IPS-20b (cell line): ENCODE measurements around the gene CHIC2.
"Not testable (repeated sequence)": the region's sequence is repeated elsewhere in the genome, so short reads cannot be mapped to it uniquely, and the experiment has no call there.

Source experiments
- H3K27ac ChIP-seq: one replicate; pipeline ENCODE4 v1.5.1; 2013; ENCODE audit warnings: low read length
- H3K27me3 ChIP-seq: 2 replicates; pipeline ENCODE4 v1.6.1; 2013; ENCODE audit warnings: mild to moderate bottlenecking, low read length, inconsistent platforms; ENCODE audit not compliant: insufficient read depth
- H3K36me3 ChIP-seq: 2 replicates; pipeline ENCODE4 v1.6.1; 2013; ENCODE audit warnings: low read depth, mild to moderate bottlenecking, inconsistent platforms, low read length, moderate library complexity; ENCODE audit not compliant: insufficient read depth
- H3K4me1 ChIP-seq: 2 replicates; pipeline ENCODE4 v1.6.1; 2013; ENCODE audit warnings: mild to moderate bottlenecking, control low read depth, inconsistent platforms, low read length, moderate library complexity; ENCODE audit not compliant: insufficient read depth
- H3K4me3 ChIP-seq: 2 replicates; pipeline ENCODE4 v1.5.1; 2013; ENCODE audit warnings: mild to moderate bottlenecking, low read length, inconsistent platforms
- H3K9ac ChIP-seq: 2 replicates; pipeline ENCODE4 v1.6.1; 2013; ENCODE audit warnings: low read depth, mild to moderate bottlenecking, inconsistent platforms, low read length, moderate library complexity
- H3K9me3 ChIP-seq: 2 replicates; pipeline ENCODE4 v1.6.1; 2013; ENCODE audit warnings: mild to moderate bottlenecking, low read depth, low read length, inconsistent platforms; ENCODE audit not compliant: insufficient read depth

Gene CHIC2

GRCh38 chr4:54064317-54065111 is at the start of gene CHIC2:
Gene CHIC2, minus strand, starts transcription at chr4:54064605. Its CDS starts 305 bp downstream, at chr4:54064300.
- Histone ChIP-seq H3K9me3 (no peaks in the 10 kb centered on the region), H3K27me3 (peaks cover 10% of the 10 kb centered on the region; the same call in 1 of the 2 replicates), H3K4me3 (peak within 1 kb of the TSS; percentile 93), H3K4me1 (peaks cover 22% of the 10 kb centered on the region; the same call in 1 of the 2 replicates), H3K36me3 (no peaks in the 10 kb centered on the region), H3K9ac (peak within 1 kb of the TSS; percentile 87), H3K27ac (peak within 1 kb of the TSS; percentile 22)

DNA sequence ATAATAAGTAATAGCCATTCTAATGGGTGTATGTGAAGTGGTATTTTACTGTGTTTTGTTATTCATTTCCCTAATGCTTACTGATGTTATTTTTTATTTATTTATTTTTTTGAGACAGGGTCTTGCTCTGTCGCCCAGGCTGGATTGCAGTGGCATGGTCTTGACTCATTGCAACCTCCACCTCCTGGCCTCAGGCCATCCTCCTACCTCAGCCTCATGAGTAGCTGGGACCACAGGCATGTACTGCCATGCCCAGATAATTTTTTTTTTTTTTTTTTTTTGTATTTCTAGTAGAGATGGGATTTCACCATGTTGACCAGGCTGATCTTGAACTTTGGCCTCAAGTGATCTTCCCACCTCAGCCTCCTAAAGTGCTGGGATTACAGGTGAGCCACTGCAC is 48.8 kb upstream of the CHIC2 start:
- H3K27me3 ChIP-seq, result peaks cover 49% of the 10 kb centered on the region
- H3K9ac ChIP-seq, H3K4me3 ChIP-seq, H3K9me3 ChIP-seq, H3K27ac ChIP-seq, H3K36me3 ChIP-seq: not testable (repeated sequence)
- H3K4me1 ChIP-seq, result peaks cover 16% of the 10 kb centered on the region; the same call in 1 of the 2 replicates

DNA sequence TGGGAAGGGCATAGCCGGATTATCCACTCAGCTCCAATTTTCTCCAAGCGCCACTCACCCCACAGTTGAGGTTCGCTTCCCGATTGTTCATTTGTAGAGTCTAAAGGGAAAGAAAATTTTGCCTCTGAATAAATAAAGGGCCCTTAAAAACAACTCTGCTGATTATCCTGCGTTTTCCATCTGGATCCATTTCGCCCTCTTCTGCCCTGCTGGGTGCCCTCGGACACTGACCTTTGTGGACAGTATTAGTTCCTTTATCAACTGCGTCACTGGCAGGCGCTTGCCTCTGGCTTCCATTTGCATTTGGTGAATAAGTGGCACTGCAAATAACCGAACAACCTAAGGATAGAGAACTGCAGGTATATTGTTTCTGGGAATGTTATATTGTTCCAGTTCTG is 45.6 kb upstream of the CHIC2 start:
- Histone ChIP-seq H3K9ac (no peak overlapping the region), H3K4me3 (peak overlapping the region; percentile 50; the same call in 1 of the 2 replicates), H3K27me3 (peaks cover 80% of the 10 kb centered on the region)

GRCh38 chr4:54109241-54110018 is 45.0 kb upstream of the CHIC2 start:
- no peaks in the 10 kb centered on the region for H3K36me3 ChIP-seq
- H3K27ac ChIP-seq, result no peak overlapping the region
- peaks cover 25% of the 10 kb centered on the region; the same call in 1 of the 2 replicates for H3K4me1 ChIP-seq
- no peaks in the 10 kb centered on the region; the same call in 1 of the 2 replicates for H3K9me3 ChIP-seq
- peak overlapping the region; percentile 50; the same call in 1 of the 2 replicates for H3K4me3 ChIP-seq
- no peak overlapping the region for H3K9ac ChIP-seq
- peaks cover 86% of the 10 kb centered on the region for H3K27me3 ChIP-seq

More for the DNA sequence above, 45.6 kb upstream of the CHIC2 start:
- no peak overlapping the region for H3K27ac ChIP-seq
- H3K36me3 ChIP-seq, result no peaks in the 10 kb centered on the region
- H3K4me1 ChIP-seq, result peaks cover 25% of the 10 kb centered on the region; the same call in 1 of the 2 replicates
- H3K9me3 ChIP-seq, result no peaks in the 10 kb centered on the region

DNA sequence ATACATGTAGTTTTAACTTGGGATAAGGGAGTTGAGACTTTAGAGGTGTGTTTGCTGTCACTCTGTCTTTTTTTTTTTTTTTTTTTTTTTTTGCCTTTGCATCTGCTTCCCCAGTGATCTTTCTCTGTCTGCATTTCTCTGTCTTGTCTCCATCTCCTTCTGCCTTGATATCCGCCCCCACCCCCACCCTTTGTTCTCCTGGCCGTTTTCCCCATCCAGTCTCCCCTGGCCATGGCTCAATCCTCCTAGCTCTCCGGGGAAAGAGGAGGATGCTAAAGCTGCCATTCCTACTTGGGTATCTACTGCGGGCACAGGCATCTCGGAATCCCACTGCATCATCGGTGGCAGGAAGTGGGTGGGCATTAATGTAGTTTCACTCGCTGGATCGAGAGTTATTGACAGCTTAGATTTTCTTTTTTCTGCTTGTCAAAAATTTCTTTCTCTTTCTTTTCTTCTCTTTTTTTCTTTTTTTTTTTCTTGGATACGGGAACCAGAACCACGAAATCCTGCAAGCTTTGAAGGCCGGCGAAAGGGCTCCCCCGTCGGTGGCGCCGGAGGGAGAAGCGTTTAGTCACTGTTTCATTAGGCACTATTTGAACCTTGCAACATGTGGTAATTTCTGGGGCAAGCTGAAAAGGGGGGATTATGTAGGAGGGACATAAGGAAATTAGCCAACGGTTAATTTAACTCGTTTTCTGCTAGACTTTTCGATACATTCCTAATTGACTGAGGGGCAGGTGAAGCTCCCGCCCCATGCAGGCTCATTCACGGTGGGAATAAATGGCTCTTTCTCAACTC is 43.7 kb upstream of the CHIC2 start:
- Histone ChIP-seq H3K9me3 (no peaks in the 10 kb centered on the region; the same call in 1 of the 2 replicates), H3K27me3 (peaks cover 99% of the 10 kb centered on the region), H3K9ac (no peak overlapping the region), H3K4me3 (peak overlapping the region; percentile 50), H3K36me3 (no peaks in the 10 kb centered on the region), H3K27ac (no peak overlapping the region), H3K4me1 (peaks cover 25% of the 10 kb centered on the region; the same call in 1 of the 2 replicates)

- Histone ChIP-seq H3K9ac (no peak overlapping the region), H3K27me3 (peaks cover 100% of the 10 kb centered on the region)
These were observed 40.5 kb upstream of the CHIC2 start for GRCh38 chr4:54104907-54105306.

GRCh38 chr4:54103190-54103574 is 38.8 kb upstream of the CHIC2 start:
- Histone ChIP-seq H3K4me1 (peaks cover 31% of the 10 kb centered on the region; the same call in 1 of the 2 replicates), H3K4me3 (peak overlapping the region; percentile 55), H3K27ac (no peak overlapping the region), H3K27me3 (peaks cover 100% of the 10 kb centered on the region), H3K36me3 (no peaks in the 10 kb centered on the region), H3K9me3 (no peaks in the 10 kb centered on the region; the same call in 1 of the 2 replicates), H3K9ac (no peak overlapping the region)

More at GRCh38 chr4:54104907-54105306, 40.5 kb upstream of the CHIC2 start:
- Histone ChIP-seq H3K27ac (no peak overlapping the region), H3K36me3 (no peaks in the 10 kb centered on the region), H3K4me1 (peaks cover 32% of the 10 kb centered on the region; the same call in 1 of the 2 replicates), H3K4me3 (no peak overlapping the region), H3K9me3 (no peaks in the 10 kb centered on the region; the same call in 1 of the 2 replicates)

GRCh38 chr4:54102531-54103106 is 38.2 kb upstream of the CHIC2 start:
- H3K36me3 ChIP-seq, result no peaks in the 10 kb centered on the region
- no peak overlapping the region for H3K9ac ChIP-seq
- no peak overlapping the region for H3K27ac ChIP-seq
- peaks cover 31% of the 10 kb centered on the region; the same call in 1 of the 2 replicates for H3K4me1 ChIP-seq
- no peaks in the 10 kb centered on the region; the same call in 1 of the 2 replicates for H3K9me3 ChIP-seq
- H3K27me3 ChIP-seq, result peaks cover 100% of the 10 kb centered on the region
- no peak overlapping the region for H3K4me3 ChIP-seq

DNA sequence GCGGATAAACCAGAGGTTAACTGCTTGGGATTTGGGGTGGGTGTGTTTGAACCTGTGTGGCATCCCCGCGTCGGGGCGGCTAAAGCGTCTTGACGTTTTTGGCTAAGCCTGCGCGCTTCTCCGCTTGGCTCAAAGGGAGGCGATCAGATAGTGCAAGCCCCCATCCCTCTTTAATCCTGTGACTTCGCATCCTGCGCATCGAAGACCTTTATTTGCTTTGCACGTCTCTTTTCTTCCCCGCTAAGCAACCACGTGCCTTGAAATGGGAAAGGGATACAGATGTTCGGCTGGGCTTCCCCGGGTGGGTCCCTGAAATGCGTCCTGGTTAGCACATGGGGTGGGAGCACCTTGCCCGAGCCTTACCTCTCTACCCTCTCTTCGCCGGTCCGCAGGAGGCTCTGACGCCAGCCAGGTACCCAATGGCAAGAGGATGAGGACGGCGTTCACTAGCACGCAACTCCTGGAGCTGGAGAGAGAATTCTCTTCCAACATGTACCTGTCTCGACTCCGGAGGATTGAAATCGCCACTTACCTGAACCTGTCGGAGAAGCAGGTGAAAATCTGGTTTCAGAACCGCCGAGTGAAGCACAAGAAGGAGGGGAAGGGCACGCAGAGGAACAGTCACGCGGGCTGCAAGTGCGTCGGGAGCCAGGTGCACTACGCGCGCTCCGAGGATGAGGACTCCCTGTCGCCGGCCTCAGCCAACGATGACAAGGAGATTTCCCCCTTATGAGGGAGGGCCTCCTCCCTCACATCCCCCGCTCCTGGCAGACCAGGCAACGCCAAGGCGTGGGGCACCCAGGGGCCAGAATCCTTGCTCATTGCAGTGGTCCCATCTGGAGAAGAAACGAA is 37.0 kb upstream of the CHIC2 start:
- Histone ChIP-seq H3K4me3 (peak overlapping the region; percentile 26; the same call in 1 of the 2 replicates), H3K9me3 (no peaks in the 10 kb centered on the region; the same call in 1 of the 2 replicates), H3K9ac (no peak overlapping the region), H3K27me3 (peaks cover 100% of the 10 kb centered on the region), H3K4me1 (peaks cover 26% of the 10 kb centered on the region; the same call in 1 of the 2 replicates), H3K36me3 (no peaks in the 10 kb centered on the region), H3K27ac (no peak overlapping the region)

- Histone ChIP-seq H3K4me1 (peaks cover 33% of the 10 kb centered on the region), H3K9ac (no peak overlapping the region), H3K27me3 (peaks cover 100% of the 10 kb centered on the region)
These were observed 36.3 kb upstream of the CHIC2 start for GRCh38 chr4:54100595-54101189.

More at GRCh38 chr4:54100595-54101189, 36.3 kb upstream of the CHIC2 start:
- no peaks in the 10 kb centered on the region for H3K36me3 ChIP-seq
- no peaks in the 10 kb centered on the region; the same call in 1 of the 2 replicates for H3K9me3 ChIP-seq
- H3K27ac ChIP-seq, result no peak overlapping the region
- H3K4me3 ChIP-seq, result peak overlapping the region; percentile 48; the same call in 1 of the 2 replicates
